ENCODE results near the gene DNAH10.
"Not testable (repeated sequence)": the region's sequence is repeated elsewhere in the genome, so short reads cannot be mapped to it uniquely, and the experiment has no call there.

Gene DNAH10

DNA sequence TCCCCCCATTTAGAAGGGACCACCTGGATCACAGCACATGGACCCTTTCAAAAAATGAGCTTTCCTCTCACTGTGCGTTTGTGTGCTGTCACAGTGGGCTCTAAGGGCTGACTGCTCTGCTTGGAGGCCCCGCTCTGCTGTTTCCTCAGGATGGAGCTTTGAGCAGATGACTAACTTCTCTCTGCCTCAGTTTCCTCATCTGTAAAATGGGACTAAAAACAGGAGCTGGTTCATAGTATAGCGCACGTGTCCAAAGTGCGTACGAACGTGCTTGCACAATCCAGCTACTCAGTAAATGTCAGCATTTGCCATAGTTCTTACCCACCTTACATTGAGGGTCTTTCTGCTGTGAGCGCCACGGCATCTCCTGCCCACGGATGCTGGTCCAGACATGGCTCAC, 12.7 kb upstream of the DNAH10 start:
- no peak for DNase-seq

DNA sequence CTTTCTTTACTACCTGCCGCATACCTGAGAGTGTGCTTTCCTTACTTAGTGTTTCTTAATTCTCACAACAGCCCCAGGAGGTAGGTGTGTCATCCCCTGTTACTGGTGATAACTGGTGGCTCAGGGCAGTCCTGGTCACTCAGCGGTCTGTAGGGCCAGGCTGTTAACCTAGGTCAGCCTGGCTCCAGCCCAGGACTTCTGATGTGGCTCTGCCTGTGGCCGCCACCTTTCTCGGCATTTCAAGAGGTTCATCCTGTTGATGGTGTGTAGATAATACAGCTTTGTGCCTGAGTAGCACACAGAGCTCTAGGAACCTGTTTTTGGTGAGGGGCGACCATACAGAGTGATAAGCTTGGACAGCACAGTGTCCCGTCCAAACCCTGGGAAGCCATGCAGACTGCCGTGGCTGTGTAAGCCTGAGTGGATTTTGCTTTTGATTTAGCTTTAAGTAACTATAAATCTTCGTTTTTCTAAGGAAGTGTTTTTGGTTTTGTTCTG, 11.9 kb upstream of the DNAH10 start:
- no peak for DNase-seq

DNA sequence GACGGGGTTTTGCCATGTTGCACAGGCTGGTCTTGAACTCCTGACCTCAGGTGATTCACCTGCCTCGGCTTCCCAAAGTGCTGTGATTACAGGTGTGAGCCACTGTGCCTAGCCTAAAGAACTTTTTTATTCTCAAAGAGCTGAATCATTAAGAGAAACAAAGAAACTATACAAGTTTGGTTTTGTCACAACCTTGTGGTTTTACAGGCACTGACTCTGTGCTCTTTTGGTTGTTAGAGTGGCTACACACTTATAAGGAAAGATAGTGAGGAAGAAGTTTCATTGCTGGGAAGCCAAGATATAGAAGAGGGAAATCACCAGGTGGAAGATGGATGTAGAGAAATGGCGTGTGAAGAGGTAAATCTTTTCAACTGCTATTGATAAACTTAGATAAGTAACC, 10.1 kb upstream of the DNAH10 start:
- no peak for DNase-seq

DNA sequence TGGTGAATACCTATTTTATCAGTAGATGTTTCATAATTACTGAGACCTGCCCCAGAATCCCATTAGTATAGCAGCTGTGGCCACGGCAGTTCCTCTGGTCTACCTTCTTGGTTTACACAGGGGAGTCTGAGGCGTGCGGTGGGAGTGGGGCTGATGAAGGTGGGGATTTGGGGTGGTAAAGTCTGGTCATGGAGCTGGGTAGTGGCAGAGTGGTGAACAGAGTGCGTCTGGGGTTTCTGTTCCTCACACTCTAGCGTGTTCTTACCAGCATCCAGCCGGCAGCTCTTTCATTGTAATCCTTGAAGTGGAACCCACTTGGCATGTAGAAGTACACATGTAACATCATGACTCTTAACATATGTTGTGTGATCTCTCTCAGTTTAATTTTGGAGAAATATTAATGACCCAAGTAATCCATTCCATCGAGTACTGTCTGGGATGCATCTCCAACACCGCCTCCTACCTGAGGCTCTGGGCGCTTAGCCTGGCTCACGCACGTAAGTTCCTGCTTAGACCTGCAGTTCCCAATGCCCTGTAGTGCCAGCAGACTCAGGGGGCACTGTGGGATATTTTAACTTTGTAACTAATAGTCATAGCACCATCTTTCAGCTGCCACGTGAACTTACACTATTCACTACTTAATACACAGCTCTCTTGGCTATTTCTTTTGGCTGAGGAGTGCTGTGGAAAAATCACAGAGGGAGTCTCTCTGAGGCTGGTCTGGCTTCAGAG, 7.9 kb upstream of the DNAH10 start:
- no peak for DNase-seq

DNA sequence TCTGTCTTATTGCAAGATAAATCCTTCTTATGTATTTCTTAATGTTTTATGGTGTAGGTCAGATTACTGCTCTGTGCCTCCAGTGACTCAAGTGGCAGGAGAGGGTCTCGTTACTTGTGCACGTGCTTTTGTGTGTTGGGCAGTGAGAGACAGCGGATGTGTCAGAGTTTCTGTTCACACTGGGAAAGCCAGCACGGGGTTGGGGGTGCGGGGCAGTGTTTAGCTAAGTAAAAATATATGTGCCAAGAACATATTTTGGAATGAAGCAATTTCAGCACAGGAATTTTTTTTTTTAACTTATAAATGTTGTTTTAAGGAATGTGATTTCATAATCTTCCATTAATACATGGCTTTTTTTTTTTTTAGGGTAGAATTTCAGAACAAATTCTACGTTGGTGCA, 4.5 kb upstream of the DNAH10 start:
- no peak for DNase-seq

DNA sequence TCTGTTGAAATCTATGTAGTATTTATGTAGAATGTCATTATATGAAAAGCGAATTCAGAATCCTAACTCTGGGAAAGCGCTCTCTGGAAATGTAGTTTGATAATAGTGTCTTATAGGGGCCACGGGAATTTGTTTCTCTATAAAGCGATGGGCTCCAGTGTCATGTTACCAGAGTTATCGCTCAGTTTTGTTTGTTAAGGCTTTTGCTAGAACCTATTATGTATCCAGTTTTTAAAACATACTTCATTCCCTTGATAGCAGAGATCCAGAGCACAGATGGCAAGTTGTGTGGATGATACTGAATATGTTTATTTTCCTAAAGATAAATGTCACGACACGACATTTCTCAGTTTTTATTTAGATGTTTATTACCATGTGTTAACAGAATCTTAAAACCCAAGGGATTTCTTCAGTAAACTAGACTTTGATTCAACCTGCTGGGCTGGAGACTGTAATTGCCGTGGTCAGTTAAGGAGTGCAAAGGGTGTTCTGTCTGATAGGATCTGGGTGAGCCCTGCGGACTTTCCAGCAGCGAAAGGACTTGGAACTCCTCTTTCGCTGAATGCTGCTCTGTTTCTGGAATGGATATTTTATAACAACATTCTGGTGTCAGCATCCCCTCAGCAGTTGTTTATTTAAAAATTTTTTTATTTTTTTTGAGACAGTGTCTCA, 1.7 kb upstream of the DNAH10 start:
- DNase-seq = no peak

DNA sequence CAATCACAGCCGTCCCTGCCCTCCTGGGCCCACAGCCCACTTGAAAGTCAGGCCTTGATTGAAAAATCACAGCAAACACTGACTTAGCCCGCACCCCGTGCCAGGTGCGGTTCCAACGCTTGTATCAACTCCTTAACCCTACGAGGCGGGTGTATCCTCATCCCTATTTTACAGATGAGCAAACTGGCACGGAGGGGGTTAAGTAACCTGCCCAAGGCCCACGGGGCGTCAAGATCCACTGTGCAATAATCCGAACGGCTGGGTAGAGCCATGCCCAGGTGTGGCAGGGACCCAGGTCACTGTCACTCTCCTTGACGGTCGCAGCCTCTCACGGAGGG, 583 bp downstream of the DNAH10 start:
- peak; percentile 33 for DNase-seq

DNA sequence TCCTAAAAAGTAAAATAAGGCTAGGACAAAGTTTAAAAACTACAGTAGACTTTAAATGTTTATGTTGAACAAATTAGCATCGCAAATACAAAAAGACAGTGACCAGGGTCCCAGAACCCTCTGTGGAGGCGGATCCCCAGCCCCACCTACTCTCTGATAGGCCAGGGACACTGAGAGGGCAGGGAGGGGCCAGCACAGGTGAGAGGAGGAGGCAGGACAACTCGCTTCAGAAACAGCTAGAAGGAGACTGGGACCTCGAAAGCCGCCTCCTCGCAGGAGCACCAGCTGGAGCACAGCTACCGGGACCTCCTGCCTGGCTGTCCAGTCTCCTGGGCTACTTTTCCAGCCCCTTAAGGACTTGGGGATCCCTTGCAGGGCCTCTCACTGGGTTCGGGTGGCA, 992 bp downstream of the DNAH10 start:
- peak; percentile 12 for DNase-seq

DNA sequence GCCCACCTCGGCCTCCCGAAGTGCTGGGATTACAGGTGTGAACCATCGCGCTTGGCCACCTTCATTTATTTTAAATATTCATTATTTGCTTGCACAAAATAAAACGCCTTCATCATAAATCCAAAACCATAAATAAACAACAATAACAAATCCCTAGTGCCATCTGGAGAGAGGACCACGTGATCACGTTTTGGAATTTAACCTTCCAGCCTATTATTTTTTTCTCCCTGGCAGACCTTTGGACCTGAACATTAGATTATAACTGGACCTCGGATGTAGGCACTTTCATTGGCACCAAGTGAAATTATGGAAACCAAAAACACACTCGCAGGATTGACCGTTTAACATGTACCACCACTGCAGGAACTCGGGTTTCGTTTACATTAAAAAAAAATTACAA, 2.0 kb downstream of the DNAH10 start:
- DNase-seq = no peak

DNA sequence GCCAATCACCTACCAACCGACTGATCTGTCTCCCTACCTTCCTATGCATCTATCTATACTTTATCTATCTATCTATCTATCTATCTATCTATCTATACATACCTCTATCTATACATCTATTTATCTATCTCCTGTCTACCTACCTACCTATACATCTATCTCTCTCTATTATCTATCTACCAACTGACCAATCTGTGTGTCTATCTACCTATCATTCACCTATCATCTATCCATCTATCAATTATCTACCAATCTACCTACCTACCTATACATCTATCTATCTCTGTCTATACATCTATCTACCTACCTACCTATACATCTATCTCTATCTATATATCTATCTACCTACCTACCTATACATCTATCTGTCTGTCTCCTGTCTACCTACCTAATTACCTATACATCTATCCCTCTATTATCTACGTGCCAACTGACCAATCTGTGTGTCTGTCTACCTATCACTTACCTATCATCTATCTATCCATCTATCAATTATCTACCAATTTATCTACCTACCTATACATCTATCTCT, 3.5 kb downstream of the DNAH10 start:
- no peak for DNase-seq

DNA sequence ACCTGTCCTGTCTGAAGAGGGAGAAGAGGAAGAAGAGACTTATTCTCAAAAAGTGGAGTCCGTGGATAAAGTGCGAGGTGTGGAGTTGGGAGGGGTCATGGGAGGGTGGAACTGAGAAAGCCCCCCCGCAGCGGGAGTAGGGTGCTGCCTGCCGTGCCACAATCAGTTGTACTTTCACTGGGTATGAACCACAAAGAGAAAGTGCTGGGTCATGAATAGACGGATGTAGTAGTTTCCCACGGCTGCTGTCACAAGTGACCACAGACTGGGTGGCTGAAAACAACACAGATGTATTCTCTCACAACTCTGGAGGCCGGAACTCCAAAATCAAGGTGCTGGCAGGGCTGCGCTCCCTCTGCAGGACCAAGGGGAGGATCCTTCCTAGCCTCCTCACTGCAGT, 5.5 kb downstream of the DNAH10 start:
- DNase-seq = no peak

DNA sequence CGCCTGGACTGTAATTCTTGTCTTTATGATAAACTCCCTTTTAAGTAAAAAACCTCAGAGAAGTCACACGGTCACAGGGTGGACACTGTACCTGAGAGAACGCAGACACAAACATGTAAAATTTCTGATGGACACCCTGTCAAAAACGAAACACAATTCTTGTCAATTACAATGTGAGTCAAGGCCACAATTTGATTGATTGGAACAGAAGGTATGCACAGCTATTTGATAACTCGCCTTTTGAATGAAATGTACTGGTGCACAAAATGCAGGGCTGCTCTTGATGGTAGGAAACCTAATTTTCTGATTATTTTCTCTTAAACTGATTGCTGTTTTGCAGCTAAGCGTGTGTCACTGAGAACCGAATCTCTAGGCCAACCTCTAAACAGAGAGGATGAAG, 9.2 kb downstream of the DNAH10 start:
- no peak for DNase-seq

DNA sequence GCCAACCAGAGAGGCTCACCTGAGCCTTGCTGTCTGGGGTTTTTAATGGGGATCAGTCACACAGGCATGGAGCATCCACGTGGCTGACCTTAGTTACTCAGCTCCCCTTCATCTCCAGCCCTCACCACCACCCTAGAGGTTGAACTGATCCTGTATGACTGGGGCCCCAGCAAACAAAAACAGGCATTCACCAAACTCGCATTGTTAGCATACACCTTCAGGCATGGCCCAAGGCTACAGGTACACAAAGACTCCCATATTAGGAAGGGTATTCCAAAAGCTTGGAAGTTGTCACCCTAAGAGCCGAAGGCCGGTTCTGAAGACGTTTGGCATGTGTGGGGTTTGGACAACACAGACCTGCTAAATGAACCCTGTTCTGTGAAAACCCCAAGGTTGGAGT, 10.0 kb downstream of the DNAH10 start:
- no peak for DNase-seq

DNA sequence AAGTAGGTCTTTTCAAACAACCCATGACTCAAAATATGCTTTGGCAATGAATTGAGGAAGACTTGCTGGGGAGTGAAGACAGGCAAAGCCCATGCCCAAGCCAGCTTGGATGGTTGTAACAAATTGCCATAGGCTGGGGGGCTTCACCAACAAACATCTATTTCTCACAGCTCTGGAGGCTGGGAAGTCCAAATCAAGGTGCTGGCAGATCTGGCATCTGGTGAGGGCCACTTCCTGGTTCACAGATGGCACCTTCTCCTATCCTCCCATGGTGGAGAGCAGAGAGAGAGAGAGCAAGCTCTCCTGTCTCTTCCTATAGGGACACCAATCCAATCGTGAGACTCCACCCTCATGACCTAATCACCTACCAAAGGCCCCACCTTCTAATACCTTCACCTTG, 11.3 kb downstream of the DNAH10 start:
- DNase-seq = no peak

DNA sequence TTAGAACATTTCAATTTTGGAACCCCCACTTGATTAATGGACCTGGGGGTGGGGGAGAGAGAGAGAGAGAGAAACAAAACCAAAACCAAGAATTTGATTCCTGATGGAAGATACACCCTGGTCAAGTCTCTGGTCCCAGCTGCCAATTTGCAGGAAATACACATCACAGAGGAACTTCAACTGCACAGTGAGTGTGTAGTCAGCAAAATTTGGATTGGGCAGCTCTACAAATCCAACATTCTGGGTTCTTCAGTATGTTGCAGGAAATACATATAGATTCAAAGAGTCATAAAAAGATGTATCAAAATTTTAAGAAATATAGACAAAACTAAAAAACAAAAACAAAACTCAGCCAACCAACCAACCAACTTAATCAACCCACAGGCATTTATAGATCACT, 17.4 kb downstream of the DNAH10 start:
- DNase-seq = no peak

DNA sequence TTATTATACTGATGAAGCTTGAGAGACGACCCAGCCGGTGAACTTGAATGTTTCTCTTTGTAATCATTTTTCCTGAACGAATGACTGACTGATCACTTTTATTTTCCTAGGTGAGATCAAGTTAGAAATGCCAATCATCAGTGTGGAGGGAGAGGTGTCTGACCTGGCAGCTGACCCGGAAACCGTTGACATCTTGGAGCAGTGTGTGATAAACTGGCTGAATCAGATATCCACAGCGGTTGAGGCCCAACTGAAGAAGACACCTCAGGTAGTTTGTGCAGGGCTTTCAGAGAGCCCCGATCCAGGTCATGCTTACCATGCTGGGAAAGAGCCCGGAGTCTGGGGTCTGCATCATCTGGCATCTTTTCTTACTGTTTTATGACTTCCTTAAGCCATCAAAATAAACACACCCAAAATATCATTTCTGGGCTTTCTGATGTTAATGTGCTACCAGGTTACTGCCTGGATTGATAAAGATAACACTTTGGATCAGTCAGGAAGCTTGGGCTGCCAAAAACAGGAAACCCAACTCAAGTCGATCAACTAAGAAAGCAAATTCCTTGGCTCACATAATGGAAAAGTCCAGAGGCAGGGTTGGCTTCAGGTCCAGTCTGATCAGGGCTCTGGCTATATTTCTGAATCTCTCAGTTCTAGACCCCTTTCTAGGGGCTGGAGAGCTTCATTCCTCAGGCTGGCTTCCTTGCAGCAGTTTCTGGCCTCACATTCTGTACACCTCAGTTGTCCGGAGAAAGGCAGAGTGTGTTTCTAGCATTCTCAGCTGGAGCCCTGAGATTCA, 21.1 kb downstream of the DNAH10 start:
- no peak for DNase-seq

DNA sequence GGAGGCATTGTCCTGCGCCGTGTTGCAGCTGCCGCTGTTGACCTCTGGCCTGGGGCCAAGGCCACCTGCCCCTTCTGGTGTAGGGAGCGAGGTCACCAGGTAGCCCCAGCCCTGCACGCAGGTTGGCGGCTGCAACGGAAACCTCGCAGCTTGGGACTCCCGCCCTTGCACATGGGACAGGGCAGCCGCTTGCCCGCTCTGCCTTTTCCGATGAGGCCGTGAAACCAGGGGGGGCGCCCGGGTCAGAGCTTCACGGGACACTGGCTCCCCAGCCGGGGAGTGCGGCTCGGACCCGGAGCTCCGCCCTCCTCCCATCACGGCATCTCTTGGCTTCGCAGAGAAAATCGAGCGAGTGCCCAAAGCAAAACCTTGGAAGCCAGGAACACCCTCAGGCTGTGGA, 25.4 kb downstream of the DNAH10 start:
- DNase-seq = no peak

DNA sequence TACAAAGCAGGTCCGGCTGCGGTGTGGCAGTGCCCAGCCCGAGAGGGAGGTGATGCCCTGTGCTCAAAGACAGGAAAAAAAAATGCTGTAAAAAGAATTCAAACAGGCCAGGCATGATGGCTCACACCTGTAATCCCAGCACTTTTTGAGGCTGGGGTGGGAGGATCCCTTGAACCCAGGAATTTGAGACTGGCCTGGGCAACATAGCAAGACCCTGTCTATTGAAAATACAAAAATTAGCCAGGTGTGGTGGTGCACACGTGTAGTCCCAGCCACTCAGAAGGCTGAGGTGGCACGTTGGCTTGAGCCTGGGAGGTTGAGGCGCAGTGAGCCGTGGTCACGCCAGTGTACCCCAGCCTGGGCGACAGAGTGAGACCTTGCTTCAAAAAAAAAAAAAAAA, 26.4 kb downstream of the DNAH10 start:
- no peak for DNase-seq

DNA sequence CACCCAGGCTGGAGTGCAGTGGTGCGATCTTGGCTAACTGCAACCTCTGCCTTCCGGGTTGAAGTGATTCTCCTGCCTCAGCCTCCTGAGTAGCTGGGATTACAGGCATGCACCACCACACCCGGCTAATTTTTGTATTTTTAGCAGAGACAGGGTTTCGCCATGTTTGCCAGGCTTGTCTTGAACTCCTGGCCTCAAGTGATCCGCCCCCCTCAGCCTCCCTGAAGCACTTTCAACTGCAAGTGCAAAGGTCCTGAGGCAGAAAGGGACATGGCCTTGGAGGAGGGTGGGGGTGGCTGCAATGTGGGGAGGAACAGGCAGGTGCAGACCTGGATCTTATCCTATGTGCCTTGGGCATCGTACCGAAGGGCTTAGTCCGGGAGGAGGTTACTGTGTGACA, 27.3 kb downstream of the DNAH10 start:
- DNase-seq = not testable (repeated sequence)

DNA sequence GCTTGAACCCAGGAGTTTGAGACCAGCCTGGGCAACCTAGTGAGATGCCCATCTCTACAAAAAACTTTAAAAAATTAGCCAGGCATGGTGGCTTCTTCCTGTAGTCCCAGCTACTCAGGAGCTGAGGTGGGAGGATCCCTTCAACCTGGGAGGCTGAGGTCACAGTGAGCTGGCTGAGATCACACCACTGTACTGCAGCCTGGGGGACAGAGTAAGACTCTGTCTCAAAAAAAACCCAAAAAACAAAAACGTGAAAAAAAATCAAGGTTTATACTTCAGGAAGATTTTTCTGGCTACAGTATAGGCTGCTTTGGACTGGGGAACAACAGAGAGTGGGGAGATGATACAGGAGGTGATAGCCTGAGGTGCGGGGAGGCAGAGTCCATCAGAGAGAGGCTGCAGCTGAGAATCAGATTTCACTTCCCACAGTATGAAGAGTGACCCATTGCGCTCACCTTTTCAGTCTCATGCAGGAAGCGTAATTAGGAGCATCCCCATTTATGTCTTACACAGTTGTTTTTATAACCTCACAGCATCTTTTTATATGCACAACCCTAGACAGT, 28.9 kb downstream of the DNAH10 start:
- DNase-seq = no peak

DNA sequence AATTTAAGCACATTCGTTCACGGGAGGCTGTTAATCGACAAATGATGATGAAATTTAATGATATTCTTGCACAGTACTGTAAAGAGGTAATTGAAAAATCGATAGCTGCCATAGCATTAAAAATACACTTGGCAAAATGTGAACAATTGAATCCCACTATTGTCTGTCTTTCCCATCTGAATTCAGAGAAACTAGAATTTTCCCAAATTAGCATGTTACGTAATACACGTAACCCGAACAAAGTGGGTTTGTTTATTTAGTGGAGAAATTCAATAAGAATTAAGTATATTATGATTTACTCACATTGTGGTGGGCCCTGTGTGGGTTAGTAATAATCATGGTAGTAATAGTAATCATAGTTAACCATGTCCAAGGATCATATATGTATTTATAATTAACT, 31.9 kb downstream of the DNAH10 start:
- DNase-seq = no peak

DNA sequence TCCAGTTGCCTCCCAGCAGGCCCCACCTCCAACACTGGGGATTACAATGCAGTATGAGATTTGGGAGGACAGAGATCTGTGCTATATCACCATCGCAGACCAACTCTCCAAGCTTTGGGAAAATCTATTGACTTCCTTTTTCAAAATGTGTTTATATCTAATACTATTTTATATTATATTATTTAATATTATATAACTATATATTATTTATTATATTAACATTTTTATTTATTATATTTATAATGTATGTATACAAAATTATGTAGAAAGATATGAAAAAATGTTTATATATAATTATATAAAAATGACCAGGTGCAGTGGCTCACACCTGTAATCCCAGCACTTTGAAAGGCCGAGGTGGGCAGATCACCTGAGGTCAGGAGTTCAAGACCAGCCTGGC, 36.4 kb downstream of the DNAH10 start:
- no peak for DNase-seq

DNA sequence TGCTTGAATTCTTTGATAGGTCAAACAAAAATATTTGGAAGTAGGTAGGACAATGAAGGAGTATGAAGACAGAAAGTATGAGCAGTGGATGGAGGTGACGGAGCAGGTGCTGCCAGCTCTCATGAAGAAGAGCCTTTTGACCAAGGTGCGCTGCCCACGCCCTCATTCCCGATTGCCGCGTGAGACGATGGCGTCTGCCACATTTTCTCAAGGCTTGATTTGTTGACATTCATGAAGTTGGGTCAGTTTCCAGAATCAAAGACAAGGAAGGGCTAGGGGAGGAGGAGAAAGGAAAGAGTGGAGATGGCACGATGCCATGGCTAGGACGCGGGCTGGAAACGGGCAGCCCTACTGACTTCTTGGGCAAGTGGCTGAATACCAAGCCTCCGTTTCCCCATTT, 37.1 kb downstream of the DNAH10 start:
- DNase-seq = no peak

Measured in NCI-H1105 (cell line).